HEK293T (cell line): ENCODE results near the gene MYLK2.

Experiments
- CTCF ChIA-PET: fragments of 350-600 bp; formaldehyde crosslinking; extraction: SDS; loops from one replicate; lab custom pipeline; 2021; ENCODE audit warnings: antibody characterized with exemption, inconsistent platforms; lab: Yijun Ruan, JAX
- POLR2A ChIA-PET: fragments of 350-600 bp; formaldehyde crosslinking; extraction: SDS; loops from one replicate; lab custom pipeline; 2020; ENCODE audit warnings: antibody characterized with exemption, inconsistent platforms; lab: Yijun Ruan, JAX
- DNase-seq: peaks from one replicate; pipeline ENCODE4 v3.0.0; 2012; ENCODE audit warnings: mixed read lengths; ENCODE audit errors: extremely low spot score
- ARNT ChIP-seq: fragments of 450-650 bp; IDR thresholded peaks from 2 replicates; pipeline ENCODE4 v1.6.1; 2017; ENCODE audit warnings: mild to moderate bottlenecking
- BHLHE40 ChIP-seq: fragments of 450-650 bp; IDR thresholded peaks from 2 replicates; pipeline ENCODE4 v1.6.1; 2016; ENCODE audit warnings: mild to moderate bottlenecking, moderate library complexity, borderline replicate concordance
- CTBP1 ChIP-seq: fragments of 450-650 bp; IDR thresholded peaks from 2 replicates; pipeline ENCODE4 v1.6.1; 2016; ENCODE audit warnings: borderline replicate concordance
- ELF4 ChIP-seq: fragments of 450-650 bp; IDR thresholded peaks from 2 replicates; pipeline ENCODE4 v1.6.1; 2017; ENCODE audit warnings: antibody characterized with exemption
- FOXA1 ChIP-seq: fragments of 450-650 bp; IDR thresholded peaks from 2 replicates; pipeline ENCODE4 v1.6.1; 2016; ENCODE audit warnings: mild to moderate bottlenecking
- FOXK2 ChIP-seq: fragments of 450-650 bp; IDR thresholded peaks from 2 replicates; pipeline ENCODE4 v1.6.1; 2016; ENCODE audit warnings: mild to moderate bottlenecking
- FOXM1 ChIP-seq: fragments of 450-650 bp; IDR thresholded peaks from 2 replicates; pipeline ENCODE4 v1.6.1; 2017; ENCODE audit warnings: mild to moderate bottlenecking, borderline replicate concordance
- HDGF ChIP-seq: fragments of 450-650 bp; IDR thresholded peaks from 2 replicates; pipeline ENCODE4 v1.6.1; 2017; ENCODE audit warnings: antibody characterized with exemption, borderline replicate concordance
- L3MBTL2 ChIP-seq: fragments of 450-650 bp; conservative IDR thresholded peaks from 2 replicates; pipeline ENCODE4 v1.6.1; 2016; ENCODE audit warnings: mild to moderate bottlenecking
- LEF1 ChIP-seq: fragments of 450-650 bp; IDR thresholded peaks from 2 replicates; pipeline ENCODE4 v1.6.1; 2017; ENCODE audit warnings: mild to moderate bottlenecking, borderline replicate concordance
- NFRKB ChIP-seq: fragments of 450-650 bp; IDR thresholded peaks from 2 replicates; pipeline ENCODE4 v1.6.1; 2016; ENCODE audit warnings: mild to moderate bottlenecking, moderate library complexity
- SP1 ChIP-seq: fragments of 450-650 bp; IDR thresholded peaks from 2 replicates; pipeline ENCODE4 v1.6.1; 2017
- SUZ12 ChIP-seq: fragments of 450-650 bp; IDR thresholded peaks from 2 replicates; pipeline ENCODE4 v1.6.1; 2016; ENCODE audit warnings: mild to moderate bottlenecking
- TARDBP ChIP-seq: fragments of 450-650 bp; IDR thresholded peaks from 2 replicates; pipeline ENCODE4 v1.6.1; 2016
- ZNF384 ChIP-seq: fragments of 450-650 bp; IDR thresholded peaks from 2 replicates; pipeline ENCODE4 v1.6.1; 2016
- TF ChIP-seq, protein P1 (sequence below): fragments of 450-650 bp; IDR thresholded peaks from 2 replicates; pipeline ENCODE4 v1.6.1; 2016

Gene MYLK2

DNA sequence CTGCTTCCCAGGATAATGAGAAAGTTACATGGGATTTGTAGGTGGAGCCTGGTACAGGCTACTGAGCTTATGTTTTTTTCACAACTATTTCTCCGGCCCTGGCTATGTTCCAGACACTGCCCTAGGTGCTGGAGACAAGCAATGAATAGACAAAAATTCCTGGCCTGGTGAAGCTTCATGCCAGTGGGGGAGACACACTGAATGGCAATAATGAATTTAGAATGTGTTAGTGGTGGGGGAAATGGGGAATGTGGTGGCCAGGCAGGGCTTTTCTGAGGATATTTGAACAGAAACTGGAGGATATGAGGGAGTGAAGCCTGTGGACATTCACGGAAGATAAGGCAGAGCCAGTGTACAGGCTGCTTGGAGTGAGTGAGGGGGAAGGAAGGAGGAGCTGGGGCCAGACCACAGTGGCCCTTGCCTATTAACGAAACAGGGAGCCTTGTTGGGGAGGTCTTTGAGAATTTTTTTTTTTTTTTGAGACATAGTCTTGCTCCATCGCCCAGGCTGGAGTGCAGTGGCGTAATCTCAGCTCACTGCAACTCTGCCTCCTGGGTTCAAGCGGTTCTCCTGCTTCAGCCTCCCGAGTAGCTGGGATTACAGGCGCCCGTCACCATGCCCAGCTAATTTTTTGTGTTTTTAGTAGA lies 19.6 kb downstream of the MYLK2 start:
- no peak for TF ChIP-seq LEF1
- no peak for TF ChIP-seq FOXK2
- no peak for TF ChIP-seq FOXM1
- no peak for TF ChIP-seq L3MBTL2
- no peak for TF ChIP-seq CTBP1
- TF ChIP-seq SP1, result no peak
- no peak for TF ChIP-seq TARDBP
- TF ChIP-seq, protein P1, sequence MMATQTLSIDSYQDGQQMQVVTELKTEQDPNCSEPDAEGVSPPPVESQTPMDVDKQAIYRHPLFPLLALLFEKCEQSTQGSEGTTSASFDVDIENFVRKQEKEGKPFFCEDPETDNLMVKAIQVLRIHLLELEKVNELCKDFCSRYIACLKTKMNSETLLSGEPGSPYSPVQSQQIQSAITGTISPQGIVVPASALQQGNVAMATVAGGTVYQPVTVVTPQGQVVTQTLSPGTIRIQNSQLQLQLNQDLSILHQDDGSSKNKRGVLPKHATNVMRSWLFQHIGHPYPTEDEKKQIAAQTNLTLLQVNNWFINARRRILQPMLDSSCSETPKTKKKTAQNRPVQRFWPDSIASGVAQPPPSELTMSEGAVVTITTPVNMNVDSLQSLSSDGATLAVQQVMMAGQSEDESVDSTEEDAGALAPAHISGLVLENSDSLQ, result no peak
- no peak for DNase-seq
- CTCF ChIA-PET, result interaction anchor here (0.5 to 1.2 kb wide), 2 partner anchors 34 to 114 kb away, joined by 3 to 4 read pairs; no protein-coding TSS in a partner anchor
- POLR2A ChIA-PET, result no interaction called here

GRCh38 chr20:31839782-31840487 lies 20.8 kb downstream of the MYLK2 start:
- no peak for DNase-seq
- CTCF ChIA-PET, result no interaction called here

DNA sequence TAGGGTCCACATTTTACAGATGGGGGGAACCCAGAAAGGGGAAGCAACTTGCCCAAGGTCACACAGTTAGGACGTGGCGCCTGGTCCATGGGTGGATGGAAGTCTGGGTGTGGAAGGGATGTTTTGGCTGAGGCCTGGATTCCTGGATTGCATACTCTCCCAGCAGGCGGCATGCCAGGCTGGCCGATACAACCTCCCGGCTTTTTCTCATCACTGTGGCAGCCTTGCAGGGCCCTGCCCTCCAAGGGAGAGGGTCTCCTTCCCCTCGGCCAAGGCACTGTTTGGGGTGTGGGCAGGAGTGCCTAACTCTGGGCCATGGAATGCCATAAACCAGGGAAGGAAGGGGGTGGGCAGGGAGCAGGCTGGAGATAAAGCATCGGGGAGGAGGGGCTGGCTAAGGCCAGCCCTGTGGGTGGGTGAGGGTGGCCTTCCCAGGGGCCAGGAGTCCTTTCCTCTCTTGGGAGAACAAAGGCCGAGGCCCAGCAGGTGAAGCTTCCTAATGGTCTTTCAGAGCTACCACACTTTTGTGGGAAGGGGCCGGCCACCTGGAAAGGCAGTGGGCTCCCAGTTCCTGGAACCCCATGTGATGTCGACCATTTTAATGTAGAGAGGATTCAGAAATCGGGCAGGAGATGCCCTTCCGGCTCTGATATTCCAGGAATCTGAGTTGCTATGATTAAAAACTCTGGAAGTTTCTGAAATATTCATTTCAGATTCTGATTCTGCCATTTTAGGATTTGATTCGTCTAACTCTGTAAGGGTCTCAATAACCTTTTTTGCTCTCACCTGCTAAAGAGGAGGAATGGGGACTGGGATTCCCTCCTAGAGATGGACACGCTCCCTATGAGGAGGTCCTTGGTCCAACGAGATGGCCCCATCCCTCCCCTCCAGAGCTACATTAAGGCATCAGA lies 22.0 kb downstream of the MYLK2 start:
- ChIA-PET CTCF (no interaction called here), POLR2A (no interaction called here)
- no peak for TF ChIP-seq L3MBTL2
- no peak for TF ChIP-seq TARDBP
- no peak for TF ChIP-seq ARNT
- no peak for TF ChIP-seq FOXK2
- TF ChIP-seq LEF1, result no peak
- no peak for TF ChIP-seq ZNF384
- TF ChIP-seq CTBP1, result no peak
- TF ChIP-seq SP1, result no peak
- TF ChIP-seq FOXM1, result no peak
- no peak for TF ChIP-seq SUZ12
- no peak for TF ChIP-seq BHLHE40
- no peak for DNase-seq

More at GRCh38 chr20:31839782-31840487, 20.8 kb downstream of the MYLK2 start:
- TF ChIP-seq ZNF384, result no peak
- TF ChIP-seq FOXK2, result no peak
- TF ChIP-seq FOXM1, result no peak
- no peak for TF ChIP-seq FOXA1
- TF ChIP-seq L3MBTL2, result no peak
- TF ChIP-seq ELF4, result no peak
- TF ChIP-seq SUZ12, result no peak
- no peak for TF ChIP-seq BHLHE40
- TF ChIP-seq CTBP1, result no peak
- no peak for TF ChIP-seq SP1
- TF ChIP-seq, protein P1, result no peak
- no peak for TF ChIP-seq HDGF
- TF ChIP-seq NFRKB, result no peak
- no peak for TF ChIP-seq LEF1
- TF ChIP-seq TARDBP, result no peak
- no peak for TF ChIP-seq ARNT
- POLR2A ChIA-PET, result no interaction called here

DNA sequence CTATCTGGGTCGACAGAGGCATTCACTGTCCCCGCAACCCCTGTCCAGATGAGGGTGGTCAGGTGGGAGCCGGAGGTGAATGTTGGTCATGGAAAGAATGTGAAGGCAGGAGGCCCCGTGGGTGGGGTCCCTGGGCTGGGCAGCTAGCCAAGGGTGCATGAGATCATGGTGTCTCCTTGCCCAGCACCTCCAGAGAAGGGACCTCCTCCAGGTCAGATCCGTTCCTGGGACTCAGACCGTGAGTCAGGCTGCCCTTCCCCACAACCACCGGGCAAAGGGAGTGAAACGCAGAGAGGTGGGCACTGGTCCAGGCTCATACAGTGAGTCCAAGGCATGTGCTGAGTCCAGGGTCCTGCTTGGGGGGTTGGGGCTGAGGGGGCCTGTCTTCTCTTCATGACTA lies 22.8 kb downstream of the MYLK2 start:
- DNase-seq, result no peak
- TF ChIP-seq HDGF (no peak), FOXM1 (no peak), CTBP1 (no peak), FOXA1 (no peak), ARNT (no peak), SUZ12 (no peak), ELF4 (no peak), SP1 (no peak), NFRKB (no peak), ZNF384 (no peak), TARDBP (no peak), L3MBTL2 (no peak), LEF1 (no peak), FOXK2 (no peak), BHLHE40 (no peak)
- TF ChIP-seq, protein P1, result no peak
- ChIA-PET POLR2A (no interaction called here), CTCF (no interaction called here)

- TF ChIP-seq ZNF384 (no peak), LEF1 (no peak), FOXM1 (no peak), FOXA1 (no peak), HDGF (no peak), ELF4 (no peak)
- ChIA-PET POLR2A (no interaction called here), CTCF (no interaction called here)
- no peak for DNase-seq
Measured at GRCh38 chr20:31842471-31843157, 23.5 kb downstream of the MYLK2 start.
